ENCODE results near the gene SGSM2. TPM values are rescaled to one million over a fixed set of nuclear protein-coding genes. Genes with fewer than 3 reads are reported as not detected.

The SGSM2 gene
- total RNA-seq, result 10 to 100 TPM; 46.4 to 57.0 TPM

- Mint-ChIP-seq H3K36me3 (peaks cover 10% of the 10 kb centered on the region), H3K9me3 (ENCODE audit: low read depth) (no peaks in the 10 kb centered on the region), H3K27me3 (no peaks in the 10 kb centered on the region), H3K4me1 (peaks cover 24% of the 10 kb centered on the region), H3K27ac (peak within 1 kb of the TSS; percentile 93), H3K4me3 (peak within 1 kb of the TSS; percentile 100)
- peak; percentile 79 for DNase-seq
- ATAC-seq, result peak; percentile 59
- CTCF ChIA-PET, result interaction anchor here (1.0 to 7.3 kb wide), 17 partner anchors 9 to 284 kb away, joined by 3 to 64 read pairs (median 6); partner anchors contain the start of genes HIC1, SMG6 and SRR
Measured at GRCh38 chr17:2336852-2337543, at the start of gene SGSM2. SGSM2 (plus strand) TSS chr17:2337501; CDS start chr17:2337689, 188 bp downstream.

- Mint-ChIP-seq H3K27ac (no peak overlapping the region), H3K36me3 (peaks cover 46% of the 10 kb centered on the region), H3K9me3 (ENCODE audit: low read depth) (no peaks in the 10 kb centered on the region), H3K4me3 (no peak overlapping the region), H3K27me3 (no peaks in the 10 kb centered on the region), H3K4me1 (peaks cover 6% of the 10 kb centered on the region)
- DNase-seq (no peak), ATAC-seq (no peak)
- CTCF ChIA-PET, result interaction anchor here (1.1 to 1.3 kb wide), 3 partner anchors 231 to 236 kb away, joined by 3 to 4 read pairs (median 3); no protein-coding TSS in a partner anchor
Measured at GRCh38 chr17:2289878-2290478, 47.3 kb upstream of the SGSM2 start.

DNA sequence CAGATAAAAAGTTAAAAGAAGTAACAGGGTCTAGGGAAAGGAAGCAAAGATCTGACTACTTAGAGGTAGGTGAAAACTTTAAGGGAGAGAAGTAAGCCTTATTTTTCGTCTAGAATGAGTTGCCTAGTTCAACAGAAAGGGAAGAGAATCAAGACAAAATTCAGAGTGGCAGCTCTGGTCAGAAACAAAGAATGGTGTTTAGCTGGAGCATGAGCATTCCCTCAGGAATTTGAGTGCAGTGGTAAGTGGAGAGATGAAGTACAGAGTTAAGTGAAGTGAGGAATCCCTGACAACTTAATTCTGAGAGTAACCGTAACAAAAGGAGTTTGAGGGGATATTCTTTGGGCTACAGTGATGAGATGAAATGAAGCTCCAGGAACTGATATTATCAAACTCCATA lies 45.2 kb upstream of the SGSM2 start:
- peaks cover 59% of the 10 kb centered on the region for H3K36me3 Mint-ChIP-seq

DNA sequence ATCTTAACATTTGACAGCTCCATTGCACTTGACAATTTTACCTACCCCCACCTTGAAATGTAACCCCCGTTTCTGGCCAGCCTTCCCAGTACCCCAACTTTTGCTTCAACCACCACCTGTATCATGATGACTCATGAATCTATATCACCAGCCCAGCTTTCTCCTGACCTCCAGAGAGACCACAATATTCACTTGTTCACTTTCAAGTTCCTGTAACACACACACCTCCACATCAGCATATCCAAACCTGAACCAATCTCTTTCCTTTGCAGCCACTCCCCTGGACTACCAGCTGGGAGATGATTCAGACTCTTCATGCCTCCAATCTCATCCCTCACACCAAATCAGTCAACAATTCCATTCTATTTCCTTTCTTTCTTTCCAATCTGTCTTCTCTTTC lies 41.7 kb upstream of the SGSM2 start:
- Mint-ChIP-seq H3K36me3 (peaks cover 66% of the 10 kb centered on the region), H3K4me3 (no peak overlapping the region), H3K4me1 (peaks cover 31% of the 10 kb centered on the region), H3K9me3 (ENCODE audit: low read depth) (no peaks in the 10 kb centered on the region), H3K27ac (no peak overlapping the region), H3K27me3 (no peaks in the 10 kb centered on the region)
- CTCF ChIA-PET, result interaction anchor here (1.3 kb wide), 1 partner anchor 13 kb away, joined by 3 read pairs; no protein-coding TSS in a partner anchor
- DNase-seq, result no peak
- ATAC-seq, result peak; percentile 39

More for the DNA sequence above, 45.2 kb upstream of the SGSM2 start:
- peaks cover 21% of the 10 kb centered on the region for H3K4me1 Mint-ChIP-seq
- no peaks in the 10 kb centered on the region for H3K9me3 Mint-ChIP-seq (ENCODE audit: low read depth)
- no peaks in the 10 kb centered on the region for H3K27me3 Mint-ChIP-seq
- H3K4me3 Mint-ChIP-seq, result no peak overlapping the region
- no peak overlapping the region for H3K27ac Mint-ChIP-seq
- CTCF ChIA-PET, result interaction anchor here (0.7 to 1.9 kb wide), 5 partner anchors 9 to 239 kb away, joined by 3 to 5 read pairs (median 3); no protein-coding TSS in a partner anchor
- ATAC-seq (no peak), DNase-seq (no peak)

- no peaks in the 10 kb centered on the region for H3K27me3 Mint-ChIP-seq
- ATAC-seq, result no peak
- CTCF ChIA-PET, result interaction anchor here (1.4 kb wide), 1 partner anchor 12 kb away, joined by 4 read pairs; no protein-coding TSS in a partner anchor
- peaks cover 43% of the 10 kb centered on the region for H3K4me1 Mint-ChIP-seq
- DNase-seq, result no peak
- H3K36me3 Mint-ChIP-seq, result peaks cover 64% of the 10 kb centered on the region
- no peak overlapping the region for H3K4me3 Mint-ChIP-seq
- H3K9me3 Mint-ChIP-seq (ENCODE audit: low read depth), result no peaks in the 10 kb centered on the region
- no peak overlapping the region for H3K27ac Mint-ChIP-seq
Measured at GRCh38 chr17:2297023-2297422, 40.3 kb upstream of the SGSM2 start.

DNA sequence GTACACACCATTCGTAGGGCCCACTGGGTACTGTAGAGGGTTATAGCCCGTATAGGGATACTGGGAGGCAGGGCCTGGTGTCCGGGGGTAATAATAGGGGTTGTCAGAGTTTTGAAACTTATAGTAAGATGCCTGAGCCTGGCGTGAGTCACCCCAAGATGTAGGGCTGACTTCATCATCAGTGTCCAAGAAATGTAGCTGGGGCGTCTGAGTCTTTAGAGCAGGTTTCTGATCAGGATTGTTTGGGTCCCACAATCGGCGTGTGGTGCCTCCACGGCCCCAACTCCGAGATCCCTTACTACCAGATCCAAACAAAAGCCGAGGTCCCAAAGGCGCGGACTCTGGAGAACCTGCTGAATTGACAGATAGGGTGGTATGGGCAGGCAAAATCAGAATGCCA lies 38.2 kb upstream of the SGSM2 start:
- peaks cover 49% of the 10 kb centered on the region for H3K4me1 Mint-ChIP-seq
- no peaks in the 10 kb centered on the region for H3K9me3 Mint-ChIP-seq (ENCODE audit: low read depth)
- no peaks in the 10 kb centered on the region for H3K27me3 Mint-ChIP-seq
- DNase-seq, result no peak
- H3K4me3 Mint-ChIP-seq, result no peak overlapping the region
- ATAC-seq, result no peak
- CTCF ChIA-PET, result no interaction called here
- H3K27ac Mint-ChIP-seq, result no peak overlapping the region
- peaks cover 54% of the 10 kb centered on the region for H3K36me3 Mint-ChIP-seq

DNA sequence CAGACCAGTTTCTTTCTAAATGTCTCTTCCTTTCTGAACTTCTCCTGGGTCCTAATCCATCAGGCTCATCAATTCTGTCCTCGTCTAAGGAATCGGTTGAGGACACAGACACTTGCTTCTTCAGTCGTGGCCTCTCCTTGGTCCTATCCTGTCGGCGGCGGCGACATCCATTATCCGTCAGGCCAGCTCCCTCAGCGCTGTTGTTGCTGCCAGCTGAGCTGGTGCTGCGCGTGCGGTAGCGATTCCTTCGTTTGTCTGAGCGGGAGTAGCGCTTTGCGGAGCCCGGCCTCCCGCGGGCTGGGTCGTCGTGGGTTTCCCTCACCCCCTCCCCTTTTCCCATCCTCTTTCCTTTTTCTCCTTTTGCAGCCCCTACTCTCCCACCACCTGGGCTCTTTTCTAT lies 37.5 kb upstream of the SGSM2 start:
- Mint-ChIP-seq H3K4me3 (no peak overlapping the region), H3K27me3 (no peaks in the 10 kb centered on the region), H3K9me3 (ENCODE audit: low read depth) (no peaks in the 10 kb centered on the region), H3K27ac (no peak overlapping the region), H3K36me3 (peaks cover 49% of the 10 kb centered on the region), H3K4me1 (peaks cover 47% of the 10 kb centered on the region)
- CTCF ChIA-PET, result no interaction called here
- no peak for DNase-seq
- ATAC-seq, result no peak

- no peak for DNase-seq
Measured at GRCh38 chr17:2302778-2303203, 34.5 kb upstream of the SGSM2 start.

DNA sequence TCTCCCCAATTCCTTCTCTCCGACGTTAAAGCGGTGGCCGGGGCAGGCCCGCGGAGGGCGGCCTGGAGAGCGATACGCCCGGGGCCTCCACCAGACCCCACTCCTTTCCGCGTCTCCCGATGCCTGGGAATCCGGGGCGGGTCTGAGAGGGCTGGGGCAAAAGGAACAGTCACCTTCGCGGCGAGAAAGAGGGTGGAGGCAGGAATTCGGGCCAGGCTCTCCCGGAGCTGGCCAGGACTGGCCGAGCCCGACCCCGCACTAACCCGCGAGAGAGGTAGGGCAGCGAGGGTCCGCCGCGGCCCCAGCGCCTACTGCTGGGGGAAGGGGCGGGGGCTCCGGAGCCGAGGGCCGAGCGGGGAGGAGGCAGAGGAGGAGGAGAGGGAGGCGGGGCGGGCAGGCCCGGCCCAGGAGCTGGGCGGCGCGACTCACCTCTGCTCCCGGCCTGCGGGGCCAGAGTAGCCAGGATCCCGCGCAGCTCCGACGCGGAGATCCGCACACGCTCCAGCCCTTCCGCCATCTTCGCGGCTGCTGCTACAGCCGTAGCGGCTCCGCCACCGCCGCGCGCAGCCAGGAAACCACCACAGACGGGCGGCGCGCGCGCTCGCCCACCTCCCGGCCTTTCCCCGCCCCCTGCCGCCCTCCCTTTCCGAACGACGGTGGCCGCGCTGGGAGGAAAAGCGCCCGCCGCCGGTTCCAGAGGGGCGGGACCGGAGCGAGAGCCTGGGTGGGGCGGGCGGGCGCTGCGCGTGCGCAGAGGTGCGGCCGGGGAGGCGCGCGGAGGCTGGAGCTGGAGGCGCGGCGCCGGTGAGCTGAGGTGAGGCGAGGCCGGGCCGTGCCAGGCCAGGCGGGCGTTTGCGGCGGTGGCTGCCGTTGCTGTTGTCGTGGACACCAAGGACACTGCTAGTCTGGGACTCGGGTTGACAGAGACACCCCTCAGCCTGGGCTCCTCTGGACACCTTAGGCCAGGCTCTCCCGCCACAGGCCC lies 33.8 kb upstream of the SGSM2 start, which contains the start of the genes SMG6 and SRR:
TSS of gene SMG6 (minus strand) at position 582 of the 985 bp plus-strand sequence. CDS start at position 517, 65 bp downstream.
TSS of gene SRR (plus strand) at position 747 of the 985 bp plus-strand sequence. CDS start 11,611 bp downstream, outside the sequence.
- peaks cover 37% of the 10 kb centered on the region for H3K36me3 Mint-ChIP-seq
- H3K4me3 Mint-ChIP-seq, result peak within 1 kb of the TSS; percentile 89
- ATAC-seq (peak; percentile 90), DNase-seq (peak; percentile 96)
- peak within 1 kb of the TSS; percentile 75 for H3K27ac Mint-ChIP-seq
- CTCF ChIA-PET, result interaction anchor here (0.6 to 2.1 kb wide), 13 partner anchors 22 to 250 kb away, joined by 3 to 8 read pairs (median 4); partner anchors contain the start of genes HIC1, SGSM2 and TSR1
- no peaks in the 10 kb centered on the region for H3K27me3 Mint-ChIP-seq
- peaks cover 42% of the 10 kb centered on the region for H3K4me1 Mint-ChIP-seq
- H3K9me3 Mint-ChIP-seq (ENCODE audit: low read depth), result no peaks in the 10 kb centered on the region

More at GRCh38 chr17:2302778-2303203, 34.5 kb upstream of the SGSM2 start:
- H3K9me3 Mint-ChIP-seq (ENCODE audit: low read depth), result no peaks in the 10 kb centered on the region
- H3K27me3 Mint-ChIP-seq, result no peaks in the 10 kb centered on the region
- ATAC-seq, result no peak
- peak overlapping the region; percentile 75 for H3K27ac Mint-ChIP-seq
- peaks cover 41% of the 10 kb centered on the region for H3K36me3 Mint-ChIP-seq
- CTCF ChIA-PET, result interaction anchor here (0.7 to 2.0 kb wide), 9 partner anchors 12 to 248 kb away, joined by 3 to 6 read pairs (median 4); partner anchors contain the start of genes HIC1 and SGSM2
- peak overlapping the region; percentile 89 for H3K4me3 Mint-ChIP-seq
- peaks cover 42% of the 10 kb centered on the region for H3K4me1 Mint-ChIP-seq

DNA sequence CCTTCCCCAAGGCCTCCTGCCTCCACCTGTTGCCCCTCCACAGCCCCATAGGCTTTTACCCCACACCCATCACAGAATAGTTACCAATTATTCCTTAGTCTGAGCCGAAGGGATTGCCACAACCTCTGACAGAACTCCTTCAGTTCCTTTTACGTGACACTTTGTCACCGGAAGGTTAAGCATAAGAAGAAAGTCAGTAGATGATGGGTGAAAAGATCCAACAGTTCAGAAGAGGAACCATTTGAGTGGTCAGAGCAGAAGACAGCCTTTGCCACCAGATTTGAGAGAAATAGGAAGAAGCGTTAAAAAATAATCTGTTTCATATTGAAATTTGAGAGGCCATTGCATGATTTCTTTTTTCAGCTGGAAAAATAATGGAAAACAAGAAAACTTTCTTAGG lies 32.4 kb upstream of the SGSM2 start:
- no peaks in the 10 kb centered on the region for H3K27me3 Mint-ChIP-seq
- ATAC-seq, result no peak
- H3K4me1 Mint-ChIP-seq, result peaks cover 45% of the 10 kb centered on the region
- CTCF ChIA-PET, result interaction anchor here (1.3 to 2.1 kb wide), 3 partner anchors 31 to 248 kb away, joined by 3 to 8 read pairs (median 4); partner anchors contain the start of gene TSR1
- no peak for DNase-seq
- peak overlapping the region; percentile 89 for H3K4me3 Mint-ChIP-seq
- peak overlapping the region; percentile 72 for H3K27ac Mint-ChIP-seq
- no peaks in the 10 kb centered on the region for H3K9me3 Mint-ChIP-seq (ENCODE audit: low read depth)
- H3K36me3 Mint-ChIP-seq, result peaks cover 32% of the 10 kb centered on the region

DNA sequence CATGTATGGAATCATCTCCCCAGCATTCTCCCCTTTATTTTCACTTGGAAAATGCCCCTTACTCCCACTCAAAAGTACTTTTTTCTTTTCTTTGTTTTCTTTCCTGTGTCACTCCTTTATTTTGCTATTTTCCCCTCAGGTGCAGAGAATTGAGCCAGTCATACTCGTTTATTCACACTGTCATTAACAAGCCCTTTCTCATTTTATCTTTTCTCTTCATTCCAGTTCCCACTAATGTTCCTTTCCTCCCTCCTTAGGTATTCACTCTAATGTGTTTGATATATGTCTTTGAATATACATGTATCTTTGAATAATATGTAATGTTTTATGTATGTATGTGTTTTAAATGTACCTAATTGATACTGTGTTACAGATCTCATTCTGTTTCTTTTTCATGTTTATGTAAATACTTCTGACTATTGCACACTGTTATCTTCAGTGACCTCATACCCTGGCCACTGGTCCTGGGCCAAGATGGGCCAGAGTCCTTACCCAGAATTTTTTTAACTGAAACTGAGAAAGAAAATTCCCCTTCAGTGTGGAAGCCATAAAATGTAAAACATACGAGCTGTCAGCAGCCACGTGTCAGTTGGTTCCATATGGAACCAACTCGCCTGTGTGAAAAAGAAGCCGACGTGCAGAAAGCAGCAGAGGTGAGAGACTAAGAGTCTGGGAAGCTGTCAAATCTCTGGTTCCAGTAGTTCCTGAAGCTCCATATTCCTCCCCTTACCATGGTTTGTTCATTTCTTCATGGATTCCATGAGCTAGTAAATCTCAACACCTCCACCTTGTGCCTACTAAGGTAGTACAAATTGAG lies 27.8 kb upstream of the SGSM2 start:
- H3K27ac Mint-ChIP-seq, result peak overlapping the region; percentile 9
- peaks cover 23% of the 10 kb centered on the region for H3K4me1 Mint-ChIP-seq
- no peak for ATAC-seq
- no peaks in the 10 kb centered on the region for H3K27me3 Mint-ChIP-seq
- no peak overlapping the region for H3K4me3 Mint-ChIP-seq
- CTCF ChIA-PET, result interaction anchor here (2.3 kb wide), 1 partner anchor 44 kb away, joined by 7 read pairs; no protein-coding TSS in a partner anchor
- peaks cover 20% of the 10 kb centered on the region for H3K36me3 Mint-ChIP-seq
- DNase-seq, result no peak
- no peaks in the 10 kb centered on the region for H3K9me3 Mint-ChIP-seq (ENCODE audit: low read depth)

- CTCF ChIA-PET, result interaction anchor here (1.3 kb wide), 1 partner anchor 70 kb away, joined by 3 read pairs; no protein-coding TSS in a partner anchor
- Mint-ChIP-seq H3K4me3 (no peak overlapping the region), H3K27me3 (no peaks in the 10 kb centered on the region), H3K36me3 (peaks cover 3% of the 10 kb centered on the region), H3K9me3 (ENCODE audit: low read depth) (no peaks in the 10 kb centered on the region), H3K4me1 (peaks cover 3% of the 10 kb centered on the region), H3K27ac (no peak overlapping the region)
- DNase-seq (no peak), ATAC-seq (no peak)
Measured at GRCh38 chr17:2312736-2313135, 24.6 kb upstream of the SGSM2 start.

Measured in activated CD8-positive, alpha-beta memory T cell treated with anti-CD3 and anti-CD28 coated beads, Interleukin-2, amount 10 ng/mL, durations not matched to agents 7 days and 5 days (primary cell).